ENCODE measurements around the gene SUN2.

Gene SUN2

DNA sequence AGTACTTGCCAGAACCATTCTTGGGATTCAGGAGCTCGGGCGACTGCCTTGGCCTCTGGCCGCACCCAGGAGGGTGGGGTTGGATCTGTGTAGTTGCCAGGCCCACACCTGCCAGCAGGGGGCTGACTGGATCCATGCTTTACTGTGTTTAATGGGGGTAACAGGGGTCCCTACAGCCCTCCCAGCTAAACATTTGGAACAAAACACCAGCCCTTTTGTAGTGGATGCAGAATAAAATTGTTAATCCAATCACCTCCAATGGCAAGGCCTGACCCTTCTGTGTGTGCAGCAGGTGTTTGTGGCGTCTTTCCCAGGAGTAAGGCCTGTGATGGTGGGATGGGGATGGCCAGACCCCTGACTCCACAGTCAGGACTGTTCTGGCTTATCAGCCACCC, 22.5 kb downstream of the SUN2 start:
- Histone ChIP-seq H3K9me3 (ENCODE audit: low read length) (no peaks in the 10 kb centered on the region), H3K27me3 (ENCODE audit: insufficient read depth, low read length) (no peaks in the 10 kb centered on the region), H3K36me3 (ENCODE audit: insufficient read depth, low read length) (peaks cover 81% of the 10 kb centered on the region), H3K4me1 (ENCODE audit: insufficient read depth, low read length) (no peaks in the 10 kb centered on the region), H3K4me3 (ENCODE audit: low read length) (no peak overlapping the region), H2AFZ (ENCODE audit: low read depth, low read length) (no peak overlapping the region)

GRCh38 chr22:38732251-38732815, 23.5 kb downstream of the SUN2 start:
- no peak overlapping the region for H3K4me3 ChIP-seq (ENCODE audit: low read length)
- H3K4me1 ChIP-seq (ENCODE audit: insufficient read depth, low read length): no peaks in the 10 kb centered on the region
- H3K9me3 ChIP-seq (ENCODE audit: low read length): no peaks in the 10 kb centered on the region
- no peak overlapping the region for H2AFZ ChIP-seq (ENCODE audit: low read depth, low read length)
- peaks cover 81% of the 10 kb centered on the region for H3K36me3 ChIP-seq (ENCODE audit: insufficient read depth, low read length)
- no peaks in the 10 kb centered on the region for H3K27me3 ChIP-seq (ENCODE audit: insufficient read depth, low read length)

GRCh38 chr22:38731703-38732161, 24.1 kb downstream of the SUN2 start:
- Histone ChIP-seq H2AFZ (ENCODE audit: low read depth, low read length) (no peak overlapping the region), H3K27me3 (ENCODE audit: insufficient read depth, low read length) (no peaks in the 10 kb centered on the region), H3K36me3 (ENCODE audit: insufficient read depth, low read length) (peaks cover 81% of the 10 kb centered on the region), H3K9me3 (ENCODE audit: low read length) (no peaks in the 10 kb centered on the region), H3K4me1 (ENCODE audit: insufficient read depth, low read length) (no peaks in the 10 kb centered on the region), H3K4me3 (ENCODE audit: low read length) (no peak overlapping the region)

- Histone ChIP-seq H3K4me1 (ENCODE audit: insufficient read depth, low read length) (no peaks in the 10 kb centered on the region), H3K36me3 (ENCODE audit: insufficient read depth, low read length) (peaks cover 81% of the 10 kb centered on the region)
Observed at GRCh38 chr22:38730411-38730871, 25.4 kb downstream of the SUN2 start.

GRCh38 chr22:38729946-38730345, 25.9 kb downstream of the SUN2 start:
- Histone ChIP-seq H3K9me3 (ENCODE audit: low read length) (no peaks in the 10 kb centered on the region), H3K4me1 (ENCODE audit: insufficient read depth, low read length) (no peaks in the 10 kb centered on the region), H2AFZ (ENCODE audit: low read depth, low read length) (no peak overlapping the region), H3K27me3 (ENCODE audit: insufficient read depth, low read length) (no peaks in the 10 kb centered on the region), H3K36me3 (ENCODE audit: insufficient read depth, low read length) (peaks cover 82% of the 10 kb centered on the region), H3K4me3 (ENCODE audit: low read length) (no peak overlapping the region)

More at GRCh38 chr22:38730411-38730871, 25.4 kb downstream of the SUN2 start:
- Histone ChIP-seq H3K4me3 (ENCODE audit: low read length) (no peak overlapping the region), H2AFZ (ENCODE audit: low read depth, low read length) (no peak overlapping the region), H3K9me3 (ENCODE audit: low read length) (no peaks in the 10 kb centered on the region), H3K27me3 (ENCODE audit: insufficient read depth, low read length) (no peaks in the 10 kb centered on the region)

DNA sequence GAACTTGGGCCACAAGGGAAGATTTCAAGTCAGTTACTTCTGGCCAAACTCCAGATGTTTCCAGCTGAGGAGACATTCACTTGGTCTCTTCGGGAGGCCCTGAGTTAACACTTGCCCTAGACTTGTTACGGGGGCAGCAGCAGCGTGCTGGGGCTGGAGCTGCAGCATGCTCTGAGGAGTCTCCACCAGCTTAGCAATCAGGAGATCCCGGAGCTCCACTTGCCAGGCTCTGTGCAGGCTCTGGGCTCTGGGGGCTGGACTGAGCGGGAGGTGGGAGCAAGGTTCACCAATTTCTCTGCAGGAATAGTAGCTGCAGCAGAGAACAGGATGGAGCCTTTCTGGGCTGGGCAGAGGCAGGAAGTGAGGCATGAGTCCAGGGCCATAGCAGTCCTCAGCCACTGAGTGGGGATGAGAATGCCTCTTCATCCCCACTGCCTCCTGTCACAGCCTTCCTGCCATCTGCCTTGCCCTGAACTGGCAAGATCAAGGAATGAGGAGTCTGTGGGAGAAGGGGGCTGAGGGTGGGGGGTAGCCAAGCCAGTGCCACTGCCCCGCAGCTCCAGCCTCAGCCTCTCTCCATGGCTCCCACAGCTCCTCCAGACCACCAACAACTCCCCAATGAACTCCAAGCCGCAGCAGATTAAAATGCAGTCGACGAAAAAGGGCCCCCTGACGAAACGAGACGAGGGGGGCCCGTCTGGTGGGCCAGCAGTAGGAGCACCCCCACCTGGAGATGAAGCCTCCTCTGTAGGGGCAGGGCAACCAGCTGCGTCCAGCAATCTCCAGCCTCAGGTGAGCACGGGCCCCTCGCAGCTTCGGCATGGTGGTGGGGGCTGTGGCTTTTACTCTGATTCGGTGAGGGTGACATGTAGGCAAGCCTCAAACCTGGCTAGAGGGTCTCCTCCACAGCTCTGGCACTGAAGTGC, 26.7 kb downstream of the SUN2 start:
- H2AFZ ChIP-seq (ENCODE audit: low read depth, low read length): no peak overlapping the region
- no peaks in the 10 kb centered on the region for H3K9me3 ChIP-seq (ENCODE audit: low read length)
- H3K4me3 ChIP-seq (ENCODE audit: low read length): no peak overlapping the region
- H3K4me1 ChIP-seq (ENCODE audit: insufficient read depth, low read length): no peaks in the 10 kb centered on the region
- no peaks in the 10 kb centered on the region for H3K27me3 ChIP-seq (ENCODE audit: insufficient read depth, low read length)
- peaks cover 86% of the 10 kb centered on the region for H3K36me3 ChIP-seq (ENCODE audit: insufficient read depth, low read length)

- no peaks in the 10 kb centered on the region for H3K9me3 ChIP-seq (ENCODE audit: low read length)
- H3K27me3 ChIP-seq (ENCODE audit: insufficient read depth, low read length): no peaks in the 10 kb centered on the region
- H3K36me3 ChIP-seq (ENCODE audit: insufficient read depth, low read length): peaks cover 92% of the 10 kb centered on the region
- no peak overlapping the region for H3K4me3 ChIP-seq (ENCODE audit: low read length)
- H2AFZ ChIP-seq (ENCODE audit: low read depth, low read length): no peak overlapping the region
- no peaks in the 10 kb centered on the region for H3K4me1 ChIP-seq (ENCODE audit: insufficient read depth, low read length)
Observed at GRCh38 chr22:38727530-38728451, 28.0 kb downstream of the SUN2 start.

GRCh38 chr22:38727123-38727522, 28.7 kb downstream of the SUN2 start:
- Histone ChIP-seq H3K36me3 (ENCODE audit: insufficient read depth, low read length) (peaks cover 95% of the 10 kb centered on the region), H3K4me3 (ENCODE audit: low read length) (no peak overlapping the region), H2AFZ (ENCODE audit: low read depth, low read length) (no peak overlapping the region), H3K9me3 (ENCODE audit: low read length) (no peaks in the 10 kb centered on the region), H3K27me3 (ENCODE audit: insufficient read depth, low read length) (no peaks in the 10 kb centered on the region), H3K4me1 (ENCODE audit: insufficient read depth, low read length) (no peaks in the 10 kb centered on the region)

GRCh38 chr22:38725900-38726655, 29.7 kb downstream of the SUN2 start:
- Histone ChIP-seq H3K27me3 (ENCODE audit: insufficient read depth, low read length) (no peaks in the 10 kb centered on the region), H3K4me3 (ENCODE audit: low read length) (no peak overlapping the region), H3K9me3 (ENCODE audit: low read length) (no peaks in the 10 kb centered on the region), H3K4me1 (ENCODE audit: insufficient read depth, low read length) (no peaks in the 10 kb centered on the region), H3K36me3 (ENCODE audit: insufficient read depth, low read length) (peaks cover 93% of the 10 kb centered on the region), H2AFZ (ENCODE audit: low read depth, low read length) (no peak overlapping the region)

DNA sequence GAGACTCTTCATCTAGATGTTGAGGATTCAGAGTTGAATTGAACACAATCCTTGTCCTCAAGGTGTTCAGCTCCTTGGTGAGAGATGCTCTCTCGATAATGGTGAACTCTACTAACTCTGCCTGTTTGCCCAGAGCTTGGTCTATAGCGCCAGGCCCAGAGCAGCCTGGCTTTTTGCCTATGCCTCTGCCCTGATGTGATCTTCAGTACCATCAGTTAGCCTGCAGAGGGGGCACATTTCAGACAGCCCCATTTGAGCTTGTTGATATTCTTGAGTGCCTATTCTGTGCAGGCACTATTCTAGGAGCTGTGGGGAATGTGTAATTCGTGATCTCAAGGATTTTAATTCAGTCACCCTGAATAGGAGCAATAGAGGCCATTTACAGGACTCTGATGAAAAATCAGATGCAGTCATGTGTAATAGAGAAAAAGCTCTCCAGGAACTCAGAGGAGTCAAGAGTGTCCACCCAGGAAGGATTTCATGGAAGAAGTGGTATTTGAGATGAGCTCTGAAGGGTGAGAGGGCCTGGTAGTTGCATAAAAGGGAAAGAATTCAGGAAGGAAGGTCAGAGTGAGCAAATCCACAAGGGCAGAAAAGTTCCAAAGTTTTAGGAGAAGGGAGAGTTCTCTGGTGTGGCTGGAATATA, 30.7 kb downstream of the SUN2 start:
- H3K36me3 ChIP-seq (ENCODE audit: insufficient read depth, low read length): peaks cover 91% of the 10 kb centered on the region

GRCh38 chr22:38724176-38724575, 31.6 kb downstream of the SUN2 start:
- peaks cover 83% of the 10 kb centered on the region for H3K36me3 ChIP-seq (ENCODE audit: insufficient read depth, low read length)
- no peaks in the 10 kb centered on the region for H3K27me3 ChIP-seq (ENCODE audit: insufficient read depth, low read length)
- no peaks in the 10 kb centered on the region for H3K9me3 ChIP-seq (ENCODE audit: low read length)
- H3K4me3 ChIP-seq (ENCODE audit: low read length): no peak overlapping the region
- H2AFZ ChIP-seq (ENCODE audit: low read depth, low read length): no peak overlapping the region
- H3K4me1 ChIP-seq (ENCODE audit: insufficient read depth, low read length): no peaks in the 10 kb centered on the region

More for the DNA sequence above, 30.7 kb downstream of the SUN2 start:
- Histone ChIP-seq H3K27me3 (ENCODE audit: insufficient read depth, low read length) (no peaks in the 10 kb centered on the region), H3K9me3 (ENCODE audit: low read length) (no peaks in the 10 kb centered on the region), H2AFZ (ENCODE audit: low read depth, low read length) (no peak overlapping the region), H3K4me1 (ENCODE audit: insufficient read depth, low read length) (no peaks in the 10 kb centered on the region), H3K4me3 (ENCODE audit: low read length) (no peak overlapping the region)

GRCh38 chr22:38721551-38721950, 34.2 kb downstream of the SUN2 start:
- Histone ChIP-seq H3K9me3 (ENCODE audit: low read length) (no peaks in the 10 kb centered on the region), H3K4me1 (ENCODE audit: insufficient read depth, low read length) (no peaks in the 10 kb centered on the region), H3K4me3 (ENCODE audit: low read length) (no peak overlapping the region), H3K36me3 (ENCODE audit: insufficient read depth, low read length) (peaks cover 78% of the 10 kb centered on the region), H3K27me3 (ENCODE audit: insufficient read depth, low read length) (no peaks in the 10 kb centered on the region), H2AFZ (ENCODE audit: low read depth, low read length) (no peak overlapping the region)
